Stimulated activated CD8-positive, alpha-beta memory T cell treated with anti-CD3 and anti-CD28 coated beads, Interleukin-7, amount 100 ng/mL, for 48 hours (primary cell): Measurements from ENCODE around the gene CDK6.
A peak's percentile ranks its signal among the peaks of the same experiment; 100 is the strongest.
"Not testable (repeated sequence)": the region's sequence is repeated elsewhere in the genome, so short reads cannot be mapped to it uniquely, and the experiment has no call there.

Experiments
- DNase-seq, 2 donors: peaks; one replicate each; pipeline ENCODE4 v3.0.0-alpha.2; 2020; ENCODE audit warnings: low read depth in 1 of 2; ENCODE audit errors: extremely low read depth in 1 of 2

The CDK6 gene

GRCh38 chr7:92836489-92836999 lies at the start of gene CDK6:
CDK6 (minus strand) TSS chr7:92836573; CDS start chr7:92833323, 3,250 bp downstream.
- DNase-seq, result peak; percentile 53 to 55

GRCh38 chr7:92886039-92886438 lies 49.7 kb upstream of the CDK6 start:
- DNase-seq, result not testable (repeated sequence)

- no peak for DNase-seq
Observed at GRCh38 chr7:92884218-92884617, 47.8 kb upstream of the CDK6 start.

- no peak for DNase-seq
Observed at GRCh38 chr7:92882760-92883159, 46.4 kb upstream of the CDK6 start.

GRCh38 chr7:92881091-92881485 lies 44.7 kb upstream of the CDK6 start:
- DNase-seq, result no peak

- no peak for DNase-seq
Observed at GRCh38 chr7:92880212-92881090, 44.1 kb upstream of the CDK6 start.

- no peak for DNase-seq
Observed at GRCh38 chr7:92877367-92877766, 41.0 kb upstream of the CDK6 start.

GRCh38 chr7:92876836-92877235 lies 40.5 kb upstream of the CDK6 start:
- DNase-seq, result no peak

GRCh38 chr7:92875719-92876118 lies 39.3 kb upstream of the CDK6 start:
- no peak for DNase-seq

- DNase-seq, result no peak
Observed at GRCh38 chr7:92875173-92875572, 38.8 kb upstream of the CDK6 start.

- DNase-seq, result no peak
Observed at GRCh38 chr7:92874567-92874966, 38.2 kb upstream of the CDK6 start.

- DNase-seq, result no peak
Observed at GRCh38 chr7:92873776-92874175, 37.4 kb upstream of the CDK6 start.

GRCh38 chr7:92872701-92873100 lies 36.3 kb upstream of the CDK6 start:
- no peak for DNase-seq

- DNase-seq, result no peak
Observed at GRCh38 chr7:92868683-92869293, 32.4 kb upstream of the CDK6 start.

GRCh38 chr7:92864169-92864568 lies 27.8 kb upstream of the CDK6 start:
- not testable (repeated sequence) for DNase-seq

- no peak for DNase-seq
Observed at GRCh38 chr7:92856436-92856835, 20.1 kb upstream of the CDK6 start.

- no peak for DNase-seq
Observed at GRCh38 chr7:92854501-92855238, 18.3 kb upstream of the CDK6 start.

GRCh38 chr7:92851732-92852131 lies 15.4 kb upstream of the CDK6 start:
- no peak for DNase-seq

- no peak for DNase-seq
Observed at GRCh38 chr7:92850516-92850915, 14.1 kb upstream of the CDK6 start.

GRCh38 chr7:92849322-92849721 lies 12.9 kb upstream of the CDK6 start:
- no peak for DNase-seq

GRCh38 chr7:92848851-92849250 lies 12.5 kb upstream of the CDK6 start:
- no peak for DNase-seq
